CD4-positive, CD25-positive, alpha-beta regulatory T cell (primary cell): ENCODE measurements around the gene MAP2K2. TPM values are rescaled to one million over a fixed set of nuclear protein-coding genes. Genes with fewer than 3 reads are reported as not detected.

ENCODE experiments used
- ATAC-seq, 2 donors: fragments of 150-1000 bp; cut with Tn5 transposase; one replicate each; pipeline ENCODE4 v1.10.0; 2021; ENCODE audit warnings: low read depth in 2 of 2, moderate number of reproducible peaks in 2 of 2, moderate library complexity in 1 of 2
- DNase-seq, 3 donors: peaks; one replicate each; pipeline versions ENCODE4 v3.0.0 to v3.0.0-alpha.2; 2012 to 2022; ENCODE audit warnings: mixed read lengths in 1 of 3
- H3K27ac ChIP-seq: one replicate; pipeline ENCODE4 v1.7.0; 2013; ENCODE audit warnings: mild to moderate bottlenecking, low read length; ENCODE audit not compliant: insufficient read depth, poor library complexity, severe bottlenecking
- H3K27me3 ChIP-seq: one replicate; pipeline ENCODE4 v1.7.0; 2013; ENCODE audit warnings: low read length; ENCODE audit not compliant: control insufficient read depth, insufficient read depth
- H3K36me3 ChIP-seq: one replicate; pipeline ENCODE4 v1.7.0; 2013; ENCODE audit warnings: mild to moderate bottlenecking, low read length, moderate library complexity; ENCODE audit not compliant: control insufficient read depth, insufficient read depth
- H3K4me1 ChIP-seq: 2 replicates; pipeline ENCODE4 v1.7.0; 2013; ENCODE audit warnings: mild to moderate bottlenecking, low read length; ENCODE audit not compliant: insufficient read depth, control insufficient read depth, poor library complexity, severe bottlenecking
- H3K4me3 ChIP-seq: one replicate; pipeline ENCODE4 v1.7.0; 2013; ENCODE audit warnings: low read depth, mild to moderate bottlenecking, low read length, moderate library complexity
- H3K9me3 ChIP-seq, 2 experiments: 1 replicate in 1 of 2; 2 replicates in 1 of 2; pipeline ENCODE4 v1.7.0; 2013; ENCODE audit warnings: low read length in 2 of 2, mild to moderate bottlenecking in 1 of 2, moderate library complexity in 1 of 2; ENCODE audit not compliant: control insufficient read depth in 2 of 2
- H3K27ac Mint-ChIP-seq, 3 donors: one replicate each; pipeline ENCODE4 v1.8.0; 2020 to 2022; ENCODE audit warnings: mild to moderate bottlenecking in 3 of 3, mixed read lengths in 3 of 3, moderate library complexity in 2 of 3
- H3K27me3 Mint-ChIP-seq: one replicate; pipeline ENCODE4 v1.8.0; 2022; ENCODE audit warnings: mild to moderate bottlenecking, mixed read lengths
- H3K36me3 Mint-ChIP-seq: one replicate; pipeline ENCODE4 v1.8.0; 2020; ENCODE audit warnings: mixed read lengths
- H3K4me1 Mint-ChIP-seq, 4 donors: one replicate each; pipeline ENCODE4 v1.8.0; 2020 to 2022; ENCODE audit warnings: mixed read lengths in 4 of 4, mild to moderate bottlenecking in 1 of 4
- H3K4me3 Mint-ChIP-seq, 4 donors: one replicate each; pipeline ENCODE4 v1.8.0; 2020 to 2022; ENCODE audit warnings: mild to moderate bottlenecking in 4 of 4, mixed read lengths in 4 of 4, moderate library complexity in 3 of 4
- H3K9me3 Mint-ChIP-seq, 7 donors: one replicate each; pipeline ENCODE4 v1.8.0; 2020 to 2022; ENCODE audit warnings: mixed read lengths in 7 of 7, mild to moderate bottlenecking in 3 of 7, moderate library complexity in 2 of 7
- polyA plus RNA-seq, 4 donors: library from polyadenylated mRNA; unstranded; fragments of 300-500 nt; fragmentation: Illumina TruSeq; gene quantifications; one replicate each; pipeline ENCODE4 v1.2.3, GENCODE V29; 2021
- total RNA-seq: library from RNA; stranded (reverse); gene quantifications from one replicate; pipeline ENCODE4 v1.2.3, GENCODE V29; 2022

Gene MAP2K2
- total and polyA plus RNA-seq, 5 donors from 2014 or later = 38.5 to 98.2 (median 67.6) TPM

DNA sequence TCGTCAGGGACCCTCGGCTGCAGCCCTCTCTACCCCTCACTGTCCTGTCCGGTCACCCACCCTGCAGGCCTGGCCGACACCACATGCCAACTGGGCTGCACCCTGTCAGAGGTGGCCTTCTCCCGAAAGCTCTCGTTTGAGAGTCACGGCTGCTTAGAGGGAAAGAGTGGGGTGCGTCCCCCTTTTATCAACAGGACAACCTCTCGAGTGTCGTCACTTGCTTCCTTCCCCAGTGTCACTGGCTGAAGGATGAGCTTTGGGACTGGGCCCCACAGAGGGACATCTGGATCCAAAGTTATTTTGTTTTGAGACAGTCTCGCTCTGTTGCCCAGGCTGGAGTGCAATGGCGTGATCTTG, 28.5 kb downstream of the MAP2K2 start:
- no peak overlapping the region for H3K27ac ChIP-seq
- Mint-ChIP-seq H3K36me3 (peaks cover 7% of the 10 kb centered on the region), H3K4me1 (peaks cover 0 to 4% (median 0%) of the 10 kb centered on the region in 4 donors), H3K4me3 (no peak overlapping the region), H3K27ac (no peak overlapping the region), H3K9me3 (no peaks in the 10 kb centered on the region), H3K27me3 (no peaks in the 10 kb centered on the region)
- H3K4me3 ChIP-seq = no peak overlapping the region
- peaks cover 19% of the 10 kb centered on the region for H3K36me3 ChIP-seq
- DNase-seq (no peak), ATAC-seq (no peak)
- H3K4me1 ChIP-seq = no peaks in the 10 kb centered on the region
- H3K27me3 ChIP-seq = no peaks in the 10 kb centered on the region
- H3K9me3 ChIP-seq = no peaks in the 10 kb centered on the region

DNA sequence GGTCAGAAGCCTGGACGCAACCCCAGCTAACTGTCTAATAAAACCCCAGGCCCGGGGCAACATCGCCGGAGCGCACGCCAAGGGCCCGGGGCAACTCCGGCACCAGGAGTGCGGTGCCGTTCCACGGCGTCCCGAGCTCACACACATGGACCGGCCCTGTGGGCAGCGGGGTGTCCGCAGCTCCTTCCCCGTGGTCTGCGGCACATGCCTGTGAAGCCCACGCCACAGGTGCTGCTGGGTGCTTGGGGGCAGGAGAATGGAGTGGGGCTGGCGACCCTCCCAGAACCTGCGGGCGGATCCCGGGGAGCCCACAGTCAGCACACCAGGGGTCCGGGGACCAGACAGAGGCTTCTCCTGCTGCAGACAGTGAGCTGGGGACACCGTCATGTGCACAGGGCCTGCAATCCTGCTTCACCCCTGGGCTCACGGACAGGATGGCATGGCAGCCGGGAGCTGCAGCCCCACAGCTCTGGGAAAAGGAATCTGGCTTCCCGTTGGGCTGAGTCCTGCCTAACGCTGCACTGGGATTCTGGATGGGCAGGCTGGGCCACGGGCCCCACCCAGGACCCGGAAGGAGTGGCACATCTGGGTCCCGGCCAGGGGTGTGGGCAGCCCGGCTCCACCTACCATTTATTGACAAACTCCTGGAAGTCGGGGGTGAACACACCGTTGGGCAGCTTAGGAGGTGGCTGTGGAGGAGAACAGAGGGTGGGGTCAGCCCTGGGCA, 29.0 kb downstream of the MAP2K2 start:
- no peak overlapping the region for H3K27ac Mint-ChIP-seq
- Histone ChIP-seq H3K4me3 (no peak overlapping the region), H3K4me1 (peaks cover 1% of the 10 kb centered on the region), H3K36me3 (peaks cover 14% of the 10 kb centered on the region), H3K9me3 (no peaks in the 10 kb centered on the region), H3K27me3 (no peaks in the 10 kb centered on the region), H3K27ac (no peak overlapping the region)
- no peak for ATAC-seq
- DNase-seq = no peak
- H3K9me3 Mint-ChIP-seq = no peaks in the 10 kb centered on the region
- H3K36me3 Mint-ChIP-seq = peaks cover 7% of the 10 kb centered on the region
- peaks cover 0 to 4% (median 0%) of the 10 kb centered on the region in 4 donors for H3K4me1 Mint-ChIP-seq
- no peak overlapping the region for H3K4me3 Mint-ChIP-seq
- H3K27me3 Mint-ChIP-seq = no peaks in the 10 kb centered on the region

DNA sequence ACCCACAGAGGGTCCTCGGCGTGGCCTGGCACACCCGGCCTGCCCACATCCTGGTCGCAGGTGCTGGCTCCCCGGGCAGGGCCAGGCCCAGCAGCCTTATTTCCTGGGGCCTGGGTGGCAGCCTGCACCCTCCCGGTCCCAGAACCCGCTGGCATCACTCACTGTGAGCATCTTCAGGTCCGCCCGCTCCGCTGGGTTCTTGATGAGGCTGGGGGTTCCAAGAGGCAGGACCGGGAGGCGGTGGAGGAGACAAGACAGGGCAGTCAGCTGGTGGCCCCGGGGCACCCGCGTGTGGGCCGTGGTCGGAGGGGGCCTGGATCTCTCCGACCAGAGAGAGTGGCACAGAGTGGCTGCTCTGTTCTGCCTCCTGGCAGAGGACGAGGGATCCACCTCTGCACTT, 29.6 kb downstream of the MAP2K2 start:
- Mint-ChIP-seq H3K4me1 (peaks cover 0 to 9% (median 1%) of the 10 kb centered on the region in 4 donors), H3K27ac (no peak overlapping the region), H3K36me3 (peaks cover 7% of the 10 kb centered on the region), H3K27me3 (no peaks in the 10 kb centered on the region), H3K9me3 (no peaks in the 10 kb centered on the region), H3K4me3 (no peak overlapping the region)
- DNase-seq (no peak), ATAC-seq (no peak)
- H3K36me3 ChIP-seq = peaks cover 14% of the 10 kb centered on the region
- no peaks in the 10 kb centered on the region for H3K9me3 ChIP-seq
- H3K4me1 ChIP-seq = peaks cover 7% of the 10 kb centered on the region
- H3K27ac ChIP-seq = no peak overlapping the region
- no peak overlapping the region for H3K4me3 ChIP-seq
- no peaks in the 10 kb centered on the region for H3K27me3 ChIP-seq

DNA sequence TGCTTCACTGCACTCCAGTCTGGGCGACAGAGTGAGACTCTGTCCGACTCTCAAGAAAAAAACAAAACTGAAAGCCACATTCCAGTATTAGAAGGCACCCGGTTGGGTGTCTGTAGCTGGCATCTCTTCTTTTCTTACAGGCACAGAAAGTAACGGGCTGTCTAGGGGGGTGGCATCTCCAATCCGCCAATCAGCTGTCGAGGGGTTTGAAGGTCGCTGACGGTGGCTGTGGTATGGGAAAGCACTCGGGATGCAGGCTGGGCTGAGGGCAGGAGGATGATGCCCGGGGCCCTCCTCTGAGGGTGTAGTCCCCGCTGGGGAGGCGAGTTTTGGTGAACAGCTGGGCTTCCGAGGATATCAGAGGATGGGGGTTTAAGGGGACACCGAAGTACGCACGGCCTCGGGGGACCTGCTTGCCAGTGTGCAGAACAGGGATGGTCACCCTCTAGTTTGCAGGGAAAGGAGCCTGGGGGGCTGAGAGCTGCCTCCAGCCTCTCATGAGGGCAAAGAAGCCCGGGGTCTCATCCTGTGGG, 30.2 kb downstream of the MAP2K2 start:
- Mint-ChIP-seq H3K27ac (peak overlapping the region in 1 of 3 donors; percentile 42), H3K4me1 (peaks cover 0 to 15% (median 7%) of the 10 kb centered on the region in 4 donors), H3K9me3 (no peaks in the 10 kb centered on the region), H3K27me3 (no peaks in the 10 kb centered on the region), H3K4me3 (no peak overlapping the region), H3K36me3 (peaks cover 7% of the 10 kb centered on the region)
- Histone ChIP-seq H3K9me3 (no peaks in the 10 kb centered on the region), H3K4me3 (no peak overlapping the region), H3K27ac (no peak overlapping the region), H3K36me3 (peaks cover 10% of the 10 kb centered on the region), H3K4me1 (peaks cover 13% of the 10 kb centered on the region), H3K27me3 (no peaks in the 10 kb centered on the region)
- DNase-seq (no peak), ATAC-seq (no peak)

DNA sequence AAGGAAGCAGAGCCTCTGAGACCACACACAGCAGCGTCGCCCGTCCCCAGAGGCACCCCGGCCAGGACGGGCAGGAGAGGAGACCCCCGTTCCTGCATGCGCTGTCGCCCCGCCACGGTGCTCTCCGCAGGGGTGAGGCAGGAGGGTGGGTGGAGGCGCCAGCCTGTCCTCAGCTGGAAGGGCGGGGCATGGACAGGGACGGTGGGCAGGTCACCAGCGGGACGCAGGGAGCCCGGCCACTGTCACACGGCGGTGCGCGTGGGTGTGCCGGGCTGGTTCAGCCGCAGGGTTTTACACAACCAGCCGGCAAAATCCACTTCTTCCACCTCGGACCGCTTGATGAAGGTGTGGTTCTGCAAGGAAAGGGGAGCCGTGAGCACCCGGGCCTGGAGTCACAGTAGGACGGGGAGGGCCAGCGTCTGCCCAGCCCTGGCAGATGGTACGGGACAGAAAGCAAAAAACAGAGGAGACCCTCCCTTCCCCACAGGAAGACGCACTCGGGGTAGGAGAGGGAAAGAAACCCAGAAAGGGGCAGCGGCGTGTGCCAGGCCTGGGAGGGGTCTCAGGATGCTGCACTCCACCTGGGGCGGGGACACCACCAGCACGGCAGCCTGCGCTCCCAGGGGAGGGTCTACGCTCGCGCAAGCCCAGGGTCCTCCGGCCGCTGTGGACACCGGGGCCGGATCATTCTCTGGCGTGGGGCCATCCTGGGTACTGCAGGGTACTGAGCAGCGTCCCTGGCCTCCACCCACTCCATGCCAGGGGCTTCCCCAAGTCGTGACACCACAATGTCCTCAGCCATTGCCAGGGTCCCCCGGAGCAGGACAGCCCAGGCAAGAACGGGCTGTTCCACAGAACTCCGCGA, 33.3 kb downstream of the MAP2K2 start:
- H3K4me3 Mint-ChIP-seq = no peak overlapping the region
- H3K4me3 ChIP-seq = no peak overlapping the region

DNA sequence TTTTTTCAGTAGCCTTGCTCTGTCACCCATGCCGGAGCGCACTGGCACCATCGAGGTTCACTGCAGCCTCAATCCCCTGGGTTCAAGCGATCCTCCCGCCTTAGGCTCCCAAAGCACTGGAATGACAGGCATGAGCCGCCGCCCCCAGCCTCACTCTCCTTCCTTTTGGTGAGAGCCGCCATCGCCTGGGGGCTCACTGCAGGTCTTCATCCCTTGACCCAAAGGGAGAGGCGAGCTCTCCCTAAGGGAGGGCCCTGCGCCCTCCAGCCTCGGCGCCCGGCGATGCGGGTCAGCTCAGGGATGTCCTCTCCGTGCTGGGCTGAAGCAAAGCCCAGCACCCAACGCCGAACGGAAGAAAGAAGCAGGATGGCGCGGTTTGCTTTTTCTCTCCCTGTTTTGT, 34.0 kb downstream of the MAP2K2 start:
- Histone ChIP-seq H3K36me3 (peaks cover 3% of the 10 kb centered on the region), H3K9me3 (no peaks in the 10 kb centered on the region), H3K27ac (peak overlapping the region; percentile 72), H3K27me3 (no peaks in the 10 kb centered on the region), H3K4me3 (no peak overlapping the region), H3K4me1 (peaks cover 39% of the 10 kb centered on the region)
- DNase-seq (no peak), ATAC-seq (no peak)
- Mint-ChIP-seq H3K36me3 (peaks cover 5% of the 10 kb centered on the region), H3K27me3 (no peaks in the 10 kb centered on the region), H3K4me3 (peak overlapping the region in 1 of 4 donors; percentile 81), H3K4me1 (peaks cover 4 to 46% (median 8%) of the 10 kb centered on the region in 4 donors), H3K9me3 (peaks cover 0 to 1% (median 0%) of the 10 kb centered on the region in 7 donors), H3K27ac (peak overlapping the region in 2 of 3 donors; percentile 89 to 90)

More for the DNA sequence above, 33.3 kb downstream of the MAP2K2 start:
- no peaks in the 10 kb centered on the region for H3K9me3 ChIP-seq
- peaks cover 39% of the 10 kb centered on the region for H3K4me1 ChIP-seq
- Mint-ChIP-seq H3K4me1 (peaks cover 4 to 45% (median 8%) of the 10 kb centered on the region in 4 donors), H3K36me3 (peaks cover 5% of the 10 kb centered on the region), H3K9me3 (peaks cover 0 to 1% (median 0%) of the 10 kb centered on the region in 7 donors), H3K27ac (peak overlapping the region; percentile 38 to 89 (median 69)), H3K27me3 (no peaks in the 10 kb centered on the region)
- H3K27ac ChIP-seq = no peak overlapping the region
- H3K27me3 ChIP-seq = no peaks in the 10 kb centered on the region
- H3K36me3 ChIP-seq = peaks cover 3% of the 10 kb centered on the region
- ATAC-seq (no peak), DNase-seq (no peak)

DNA sequence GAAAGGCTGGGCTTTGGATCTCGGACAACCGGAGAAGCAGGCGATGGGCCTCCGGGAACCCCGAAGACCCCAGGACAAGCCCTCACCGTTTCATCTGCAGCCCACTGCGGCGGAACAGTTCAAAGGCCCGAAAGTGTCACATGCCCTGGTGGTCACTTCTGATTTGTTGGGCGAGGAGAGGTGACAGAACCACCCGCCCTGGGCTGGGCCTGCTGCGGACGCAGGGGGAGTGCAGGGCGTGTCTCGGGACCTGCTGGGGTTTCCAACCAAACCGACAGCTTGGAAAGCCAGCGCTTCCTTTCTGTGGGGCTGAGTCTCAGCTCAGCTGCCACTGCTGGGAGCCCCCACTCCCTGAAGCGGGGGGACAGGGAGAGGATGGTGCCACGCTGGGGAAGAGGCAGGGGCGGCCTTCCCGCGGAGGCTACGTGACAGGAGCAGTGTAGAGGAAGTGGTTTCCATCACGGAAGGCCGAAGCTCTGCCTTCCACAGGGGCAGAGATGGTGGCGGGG, 34.5 kb downstream of the MAP2K2 start:
- peaks cover 41% of the 10 kb centered on the region for H3K4me1 ChIP-seq
- H3K4me3 ChIP-seq = no peak overlapping the region

More for the DNA sequence above, 34.5 kb downstream of the MAP2K2 start:
- ATAC-seq = peak; percentile 19 to 52
- peak in 2 of 3 donors; percentile 30 to 51 for DNase-seq
- no peaks in the 10 kb centered on the region for H3K9me3 ChIP-seq
- no peaks in the 10 kb centered on the region for H3K27me3 ChIP-seq
- Mint-ChIP-seq H3K27ac (peak overlapping the region; percentile 89 to 96 (median 90)), H3K27me3 (no peaks in the 10 kb centered on the region), H3K4me3 (peak overlapping the region; percentile 54 to 85 (median 76)), H3K4me1 (peaks cover 4 to 50% (median 8%) of the 10 kb centered on the region in 4 donors), H3K9me3 (peaks cover 0 to 1% (median 0%) of the 10 kb centered on the region in 7 donors), H3K36me3 (peaks cover 5% of the 10 kb centered on the region)
- H3K36me3 ChIP-seq = peaks cover 3% of the 10 kb centered on the region
- peak overlapping the region; percentile 72 for H3K27ac ChIP-seq
